Smooth muscle cell (in vitro differentiated cells): Measurements from ENCODE around the gene ABHD6. TPM values are rescaled to one million over a fixed set of nuclear protein-coding genes. Genes with fewer than 3 reads are reported as not detected.
A peak's percentile ranks its signal among the peaks of the same experiment; 100 is the strongest.

Source experiments
- DNase-seq: peaks from one replicate; lab custom pipeline; 2025; ENCODE audit not compliant: unreplicated experiment; lab: John Stamatoyannopoulos, UW
- H2AFZ ChIP-seq: fragments of 200-600 bp; sonication (generic); 2 replicates; pipeline ENCODE4 v1.6.0; 2016; ENCODE audit warnings: antibody characterized with exemption, low read depth, mild to moderate bottlenecking
- H3F3A ChIP-seq: fragments of 200-600 bp; sonication (generic); 2 replicates; pipeline ENCODE4 v1.6.0; 2017; ENCODE audit warnings: antibody characterized with exemption, low read depth
- H3K27ac ChIP-seq: fragments of 200-600 bp; sonication (generic); 2 replicates; pipeline ENCODE4 v1.5.1; 2016; ENCODE audit warnings: low read depth, mild to moderate bottlenecking
- H3K27me3 ChIP-seq: fragments of 200-600 bp; sonication (generic); 2 replicates; pipeline ENCODE4 v1.6.1; 2016; ENCODE audit warnings: low read depth, mild to moderate bottlenecking
- H3K36me3 ChIP-seq: fragments of 200-600 bp; sonication (generic); 2 replicates; pipeline ENCODE4 v1.5.1; 2016; ENCODE audit warnings: low read depth
- H3K4me1 ChIP-seq: fragments of 200-600 bp; sonication (generic); 2 replicates; pipeline ENCODE4 v1.5.1; 2016; ENCODE audit warnings: low read depth
- H3K4me2 ChIP-seq: fragments of 200-600 bp; sonication (generic); 2 replicates; pipeline ENCODE4 v1.6.0; 2016; ENCODE audit warnings: mild to moderate bottlenecking
- H3K4me3 ChIP-seq: fragments of 200-600 bp; sonication (generic); 2 replicates; pipeline ENCODE4 v1.5.1; 2016; ENCODE audit warnings: mild to moderate bottlenecking
- H3K79me2 ChIP-seq: fragments of 200-600 bp; sonication (generic); 2 replicates; pipeline ENCODE4 v1.6.0; 2016; ENCODE audit warnings: low read depth, mild to moderate bottlenecking
- H3K9ac ChIP-seq: fragments of 200-600 bp; sonication (generic); 2 replicates; pipeline ENCODE4 v1.6.0; 2016; ENCODE audit warnings: low read depth
- H3K9me3 ChIP-seq: fragments of 200-600 bp; sonication (generic); replicated peaks from 2 replicates; pipeline ENCODE4 v1.5.1; 2016; ENCODE audit warnings: low read depth
- H4K20me1 ChIP-seq: fragments of 200-600 bp; sonication (generic); 2 replicates; pipeline ENCODE4 v1.6.0; 2016; ENCODE audit warnings: low read depth
- CTCF ChIP-seq: fragments of 200-600 bp; sonication (generic); IDR thresholded peaks from 2 replicates; pipeline ENCODE4 v1.5.1; 2017; ENCODE audit warnings: borderline replicate concordance, mild to moderate bottlenecking, antibody characterized with exemption; ENCODE audit not compliant: insufficient read depth, poor library complexity, severe bottlenecking
- WGBS: methylation state at CpG from one replicate; pipeline ENCODE4 v1.1.7; 2016; ENCODE audit warnings: low lambda C conversion rate; 5-methylcytosine and 5-hydroxymethylcytosine counted together
- polyA plus RNA-seq: library from polyadenylated mRNA; unstranded; fragments of >200 nt; fragmentation: Nextera tagmentation; extraction: Ambion mirVana; gene quantifications from 2 replicates; pipeline ENCODE4 v1.2.1, GENCODE V29; 2016
- total RNA-seq: library from RNA; depleted of rRNA; stranded (reverse); fragments of >200 nt; gene quantifications from 2 replicates; pipeline ENCODE4 v1.2.3, GENCODE V29; 2014

Gene ABHD6
- total and polyA plus RNA-seq, 2 experiments from 2014 or later = 3.9 to 7.1 TPM

DNA sequence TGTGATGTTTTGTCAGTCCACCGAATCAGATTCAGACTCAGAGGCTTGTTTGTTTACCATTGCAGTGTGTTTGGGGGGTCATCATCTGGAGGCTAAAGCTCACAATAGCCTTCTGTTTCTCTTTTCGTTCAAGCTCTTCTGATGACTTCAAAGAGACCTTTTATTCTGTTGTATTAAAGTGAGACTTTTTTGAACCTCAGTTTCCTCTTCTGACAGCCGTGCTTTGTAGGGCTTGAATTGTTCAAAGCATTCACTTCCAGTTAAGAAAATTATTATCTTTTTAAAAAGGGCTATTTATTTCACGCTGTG lies 96.4 kb downstream of the ABHD6 start:
- Histone ChIP-seq H3K79me2 (peaks cover 34% of the 10 kb centered on the region), H3K9ac (peak overlapping the region; percentile 54), H3K36me3 (no peaks in the 10 kb centered on the region), H3K9me3 (no peaks in the 10 kb centered on the region), H3K27me3 (no peaks in the 10 kb centered on the region), H3K4me2 (peak overlapping the region; percentile 94), H3K4me1 (peaks cover 20% of the 10 kb centered on the region), H3K4me3 (peak overlapping the region; percentile 68), H3F3A (no peaks in the 10 kb centered on the region), H4K20me1 (peaks cover 3% of the 10 kb centered on the region), H3K27ac (peak overlapping the region; percentile 90), H2AFZ (no peak overlapping the region)
- WGBS = 34% methylated on average over 4 of the region's 4 CpGs
- no peak for DNase-seq
- TF ChIP-seq CTCF = no peak

DNA sequence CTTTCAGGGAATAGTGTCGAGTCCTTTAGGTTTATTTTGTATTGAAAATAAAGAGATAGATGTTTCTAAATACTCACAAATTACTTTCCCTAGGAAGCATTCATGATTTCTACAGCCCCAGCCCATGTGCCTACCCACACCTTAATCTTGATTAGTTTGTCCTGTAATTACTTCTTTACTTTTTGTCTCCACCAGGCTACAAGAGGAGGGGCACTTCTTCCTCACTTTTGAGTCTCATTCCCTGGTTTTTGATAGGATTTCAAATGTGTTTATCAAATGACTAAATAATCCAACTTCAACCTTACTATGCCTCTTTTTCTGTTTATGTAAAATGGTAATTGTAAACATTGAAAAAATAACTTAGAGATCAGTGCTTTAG lies 96.9 kb downstream of the ABHD6 start:
- Histone ChIP-seq H3K4me1 (peaks cover 20% of the 10 kb centered on the region), H3K27ac (peak overlapping the region; percentile 90), H3K79me2 (peaks cover 39% of the 10 kb centered on the region), H3K27me3 (no peaks in the 10 kb centered on the region), H3K4me2 (peak overlapping the region; percentile 94), H3K9ac (no peak overlapping the region), H2AFZ (no peak overlapping the region), H3F3A (no peaks in the 10 kb centered on the region), H4K20me1 (peaks cover 3% of the 10 kb centered on the region), H3K36me3 (no peaks in the 10 kb centered on the region), H3K4me3 (peak overlapping the region; percentile 68), H3K9me3 (no peaks in the 10 kb centered on the region)
- 88% methylated on average over 1 of the region's 1 CpG for WGBS
- DNase-seq = no peak
- TF ChIP-seq CTCF = no peak

- Histone ChIP-seq H2AFZ (no peak overlapping the region), H3K79me2 (peaks cover 48% of the 10 kb centered on the region), H3K4me3 (peak overlapping the region; percentile 68)
These were observed 98.0 kb downstream of the ABHD6 start for GRCh38 chr3:58335652-58335947.

More at GRCh38 chr3:58335652-58335947, 98.0 kb downstream of the ABHD6 start:
- Histone ChIP-seq H3K36me3 (no peaks in the 10 kb centered on the region), H3K4me2 (peak overlapping the region; percentile 94), H3F3A (no peaks in the 10 kb centered on the region), H3K9ac (peak overlapping the region; percentile 68), H3K27me3 (no peaks in the 10 kb centered on the region), H3K9me3 (no peaks in the 10 kb centered on the region), H3K27ac (peak overlapping the region; percentile 90), H4K20me1 (peaks cover 3% of the 10 kb centered on the region), H3K4me1 (peaks cover 20% of the 10 kb centered on the region)
- no peak for DNase-seq
- no peak for TF ChIP-seq CTCF
- WGBS = 15% methylated on average over 1 of the region's 1 CpG
